Spleen (tissue), 7 donors: Measurements from ENCODE around the gene N4BP3.

Experiments
- CTCF ChIP-seq, 11 experiments: fragments of 200-600 bp in 7 of 11; fragments of 450-650 bp in 4 of 11; sonication (generic) in 4 of 11; IDR thresholded peaks in 8 of 11; conservative IDR thresholded peaks in 3 of 11; 1 replicate in 7 of 11; 2 replicates in 4 of 11; pipeline versions ENCODE4 v1.4.0 to v1.8.0; 2016 to 2021; ENCODE audit warnings: antibody characterized with exemption in 11 of 11, inconsistent platforms in 4 of 11, mild to moderate bottlenecking in 1 of 11
- POLR2AphosphoS5 ChIP-seq, 3 donors: sonication (generic); formaldehyde crosslinking; IDR thresholded peaks; one replicate each; pipeline ENCODE4 v1.5.1; 2017; ENCODE audit warnings: antibody characterized with exemption in 3 of 3
- donor health status: DM: no; HTN: no; CAD: no; lungs with moderate emphysema.
- donor health status: DM: no; HTN: no; CAD: no.
- donor health status: DM: no; HTN: no; CAD: no.

DNA sequence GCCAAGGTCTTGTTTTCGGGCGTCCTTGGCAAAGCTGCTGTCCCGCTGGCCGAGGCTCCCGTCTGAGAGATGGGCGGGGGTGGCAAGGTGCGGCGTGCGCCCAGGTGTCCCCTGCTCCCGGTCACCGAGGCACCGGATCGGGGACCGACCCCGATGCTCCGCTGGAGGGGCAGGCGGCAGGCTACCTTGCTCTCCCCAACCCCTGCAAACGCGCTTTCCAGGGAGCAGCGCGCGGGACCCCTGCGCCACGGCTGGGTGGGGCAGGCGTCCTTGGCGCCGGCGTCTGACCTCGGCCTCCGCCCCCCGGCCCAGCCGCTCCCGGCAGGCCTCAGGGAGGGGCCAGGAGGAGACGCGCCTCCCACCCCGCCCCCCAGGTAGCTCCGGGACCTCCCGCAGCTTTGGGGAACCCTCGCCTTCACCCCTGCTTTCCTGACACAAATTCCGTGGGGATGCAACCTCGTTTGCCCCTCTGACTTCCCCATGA lies 551 bp downstream of the N4BP3 start:
- TF ChIP-seq CTCF (IDR thresholded peaks at IDR 0.05 in 8 of 11, conservative IDR thresholded peaks at IDR 0.05 in 3 of 11) (no peak), POLR2AphosphoS5 (IDR thresholded peaks at IDR 0.05) (no peak)
